ENCODE data around the gene POU2F3.

POU2F3 gene

GRCh38 chr11:120226242-120226641 lies 13.7 kb upstream of the POU2F3 start:
- no peak for DNase-seq (ENCODE audit: low read depth in 4 of 4, low spot score in 1 of 4)

GRCh38 chr11:120226714-120227113 lies 13.2 kb upstream of the POU2F3 start:
- no peak for DNase-seq (ENCODE audit: low read depth in 4 of 4, low spot score in 1 of 4)

- no peak for DNase-seq (ENCODE audit: low read depth in 4 of 4, low spot score in 1 of 4)
Observed at GRCh38 chr11:120227228-120227852, 12.6 kb upstream of the POU2F3 start.

- no peak for DNase-seq (ENCODE audit: low read depth in 4 of 4, low spot score in 1 of 4)
Observed at GRCh38 chr11:120228794-120229384, 11.1 kb upstream of the POU2F3 start.

DNA sequence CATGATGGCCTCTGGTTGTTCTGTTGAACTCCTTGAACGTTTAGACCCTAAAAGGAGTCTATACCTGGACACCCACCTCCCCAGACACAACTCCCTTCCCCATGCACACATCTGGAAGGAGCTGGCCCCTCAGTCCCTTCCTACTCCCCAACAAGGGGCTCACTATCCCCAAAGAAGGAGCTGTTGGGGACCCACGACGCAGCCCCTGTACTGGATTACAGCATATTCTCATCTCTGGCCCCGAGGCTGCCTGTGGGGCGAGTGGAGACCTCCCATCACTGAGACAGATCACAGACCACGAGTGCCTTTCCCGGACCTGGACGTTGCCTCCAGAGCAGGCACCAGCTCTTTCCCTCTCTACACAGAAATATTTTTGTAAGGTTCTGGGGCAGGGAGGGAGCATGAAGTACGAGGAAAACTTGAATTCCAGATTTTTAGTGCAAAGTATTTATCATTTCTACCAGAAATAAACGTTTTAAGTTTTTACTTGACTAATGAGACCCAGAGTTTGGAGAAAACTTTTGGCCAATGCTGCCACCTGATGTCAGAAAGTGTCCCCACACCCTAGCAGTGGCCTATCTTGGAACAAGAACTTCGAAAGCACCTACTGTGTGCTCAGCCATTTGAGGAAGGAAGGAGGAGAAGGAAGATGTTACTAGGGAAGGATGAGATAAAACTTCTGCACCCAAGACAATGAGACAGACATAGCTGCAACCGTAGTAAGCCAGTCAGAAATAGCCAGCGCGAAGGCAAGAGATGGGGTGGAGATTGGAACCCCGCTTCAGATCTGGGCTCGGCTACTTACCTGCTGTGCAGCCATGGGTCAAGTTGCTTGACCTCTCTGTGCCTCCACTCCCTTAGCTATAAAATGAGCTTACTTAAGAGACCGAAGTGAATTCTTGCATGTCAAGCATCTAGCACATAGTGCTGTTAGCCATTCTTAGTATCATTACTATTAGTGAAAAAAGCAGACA lies 10.2 kb upstream of the POU2F3 start:
- no peak for DNase-seq (ENCODE audit: low read depth in 4 of 4, low spot score in 1 of 4)

DNA sequence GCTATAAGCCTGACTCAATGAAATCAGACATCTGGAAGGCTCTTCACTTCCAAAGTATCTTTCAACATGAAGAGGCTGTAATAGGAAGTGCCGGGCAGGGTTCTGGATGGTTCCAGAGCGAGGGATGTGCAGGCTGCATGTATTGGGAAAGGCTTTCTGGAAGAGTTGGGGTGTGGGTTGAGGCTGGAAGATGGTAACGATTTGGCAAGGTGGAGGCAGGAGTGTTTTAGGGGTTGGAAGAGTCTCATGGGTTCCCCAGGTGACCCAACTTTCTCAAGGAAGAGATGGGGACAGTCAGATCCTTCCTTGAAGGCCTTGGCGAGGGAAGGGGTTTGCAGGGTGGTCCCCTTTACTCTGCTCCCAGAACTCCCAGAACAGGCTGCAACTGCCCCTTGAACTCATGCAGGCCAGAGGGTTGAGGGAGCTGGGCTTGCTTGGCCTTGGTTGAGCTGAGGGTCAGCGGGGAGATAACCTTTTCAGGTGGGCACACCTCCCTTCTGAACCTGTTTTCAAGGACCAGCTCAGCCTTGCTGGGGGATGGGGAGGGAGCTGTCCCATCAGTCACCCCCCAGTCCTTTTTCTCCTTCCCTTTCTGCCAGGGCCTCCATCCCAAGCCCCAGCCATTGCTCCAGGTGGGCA lies 9.4 kb upstream of the POU2F3 start:
- no peak for DNase-seq (ENCODE audit: low read depth in 4 of 4, low spot score in 1 of 4)

GRCh38 chr11:120231963-120232362 lies 8.0 kb upstream of the POU2F3 start:
- DNase-seq (ENCODE audit: low read depth in 4 of 4, low spot score in 1 of 4): no peak

DNA sequence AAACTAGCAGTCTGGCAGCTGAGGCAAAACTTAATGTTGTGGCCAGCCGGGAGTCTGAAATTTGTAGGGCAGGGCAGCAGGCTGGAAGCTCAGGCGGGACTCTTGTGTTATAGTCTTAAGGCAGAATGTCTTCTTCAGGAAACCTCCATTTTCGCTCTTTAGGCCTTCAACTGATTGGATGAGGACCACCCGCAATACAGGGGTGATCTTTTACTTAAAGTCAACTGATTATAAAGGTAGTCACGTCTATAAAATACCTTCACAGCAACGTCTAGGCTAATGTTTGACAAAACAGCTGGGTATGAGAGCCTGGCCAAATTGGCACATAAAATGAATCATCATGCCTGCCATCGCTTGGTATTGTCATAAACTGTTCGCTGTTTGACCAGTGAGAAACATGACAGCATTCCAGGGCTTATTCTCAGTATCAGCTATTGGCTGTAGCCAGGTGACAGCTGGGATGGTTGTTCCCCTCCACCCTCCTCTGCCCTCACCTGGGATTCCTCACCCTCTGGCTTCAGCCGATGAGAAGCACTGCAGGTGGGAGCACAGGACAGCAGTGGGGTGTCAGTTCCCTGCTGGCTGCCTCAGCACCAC lies 6.6 kb upstream of the POU2F3 start:
- DNase-seq (ENCODE audit: low read depth in 4 of 4, low spot score in 1 of 4): no peak

- peak; percentile 30 to 57 (median 38) for DNase-seq (ENCODE audit: low read depth in 4 of 4, low spot score in 1 of 4)
Observed at GRCh38 chr11:120235024-120235628, 4.8 kb upstream of the POU2F3 start.

DNA sequence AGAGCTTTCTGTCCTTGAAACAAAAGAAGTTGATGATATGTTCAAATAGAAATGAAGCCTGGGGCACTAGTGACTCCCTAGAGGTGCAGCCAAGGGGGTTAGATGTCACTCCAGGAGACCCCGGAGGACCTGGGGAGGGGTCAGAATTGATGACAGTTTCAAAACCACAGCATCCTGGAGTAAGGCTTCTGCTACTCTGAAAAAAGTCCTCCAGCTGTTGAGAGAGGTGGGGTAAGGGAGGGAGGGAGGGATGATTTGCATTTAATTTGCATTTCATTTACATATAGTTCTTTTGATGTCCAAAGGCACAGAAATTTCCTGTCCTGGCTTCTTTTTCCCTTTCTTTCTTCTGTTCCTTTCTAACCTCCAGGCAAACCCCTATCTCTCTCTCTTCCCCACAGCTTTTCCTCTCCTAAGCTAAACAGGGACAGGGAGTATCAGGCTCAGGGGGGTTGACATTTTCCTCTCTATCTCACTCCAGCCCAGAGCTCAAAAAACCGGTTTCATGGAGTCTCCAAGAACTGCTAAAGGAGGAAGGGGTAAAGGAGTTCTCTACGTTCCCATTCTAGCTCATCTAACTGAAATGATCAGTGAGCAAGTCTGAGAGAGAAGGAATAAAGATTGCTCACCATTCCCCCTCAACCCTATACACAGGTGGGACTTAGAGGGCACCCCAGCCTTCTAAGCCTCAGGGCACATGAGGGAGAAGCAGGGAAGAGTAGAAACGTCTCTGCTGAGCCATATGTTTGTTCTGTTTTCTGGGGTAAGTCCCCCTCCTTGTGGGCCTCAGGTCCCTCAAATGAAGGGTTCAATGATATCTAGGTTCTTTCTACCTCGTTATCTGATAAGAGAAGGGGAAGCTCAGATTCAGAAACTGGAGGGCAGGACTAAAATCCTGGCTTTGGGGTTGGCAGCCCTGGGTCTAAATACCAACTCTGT lies 3.5 kb upstream of the POU2F3 start:
- DNase-seq (ENCODE audit: low read depth in 4 of 4, low spot score in 1 of 4): no peak

DNA sequence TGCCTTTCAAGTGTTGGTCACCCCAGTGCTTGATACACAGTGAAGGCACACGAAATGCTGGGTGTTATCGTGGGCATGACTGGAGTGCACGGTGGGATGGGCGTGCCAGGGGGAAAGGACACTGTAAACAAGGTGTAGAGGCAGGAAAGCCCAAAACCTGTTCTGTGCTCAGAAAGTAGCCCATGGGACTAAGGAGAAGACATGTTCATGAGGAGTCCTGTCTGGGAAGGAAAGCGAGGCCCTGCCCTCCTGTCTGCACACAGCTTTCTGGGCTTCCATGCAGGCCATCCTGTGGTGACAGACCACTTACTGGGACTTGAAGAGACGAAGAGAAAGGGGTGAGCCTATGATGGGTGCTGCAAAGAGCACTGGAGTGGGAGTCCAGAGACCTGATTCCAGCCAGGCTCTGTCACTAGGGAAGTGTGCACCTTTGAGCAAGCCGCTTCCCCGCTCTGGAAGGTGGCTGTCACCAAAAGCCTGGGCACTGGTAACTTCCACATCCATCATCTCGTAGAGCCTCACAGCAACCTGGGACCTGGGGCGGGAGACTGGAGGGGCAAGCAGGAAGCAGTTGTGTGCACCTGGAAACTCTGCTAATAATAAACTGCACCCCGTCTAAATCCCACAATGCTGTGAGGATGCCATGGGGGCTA lies 846 bp upstream of the POU2F3 start:
- DNase-seq (ENCODE audit: low read depth in 4 of 4, low spot score in 1 of 4): no peak

GRCh38 chr11:120240866-120241265 lies 926 bp downstream of the POU2F3 start:
- no peak for DNase-seq (ENCODE audit: low read depth in 4 of 4, low spot score in 1 of 4)

GRCh38 chr11:120241277-120241676 lies 1.3 kb downstream of the POU2F3 start:
- no peak for DNase-seq (ENCODE audit: low read depth in 4 of 4, low spot score in 1 of 4)

GRCh38 chr11:120243221-120243620 lies 3.3 kb downstream of the POU2F3 start:
- DNase-seq (ENCODE audit: low read depth in 4 of 4, low spot score in 1 of 4): no peak

DNA sequence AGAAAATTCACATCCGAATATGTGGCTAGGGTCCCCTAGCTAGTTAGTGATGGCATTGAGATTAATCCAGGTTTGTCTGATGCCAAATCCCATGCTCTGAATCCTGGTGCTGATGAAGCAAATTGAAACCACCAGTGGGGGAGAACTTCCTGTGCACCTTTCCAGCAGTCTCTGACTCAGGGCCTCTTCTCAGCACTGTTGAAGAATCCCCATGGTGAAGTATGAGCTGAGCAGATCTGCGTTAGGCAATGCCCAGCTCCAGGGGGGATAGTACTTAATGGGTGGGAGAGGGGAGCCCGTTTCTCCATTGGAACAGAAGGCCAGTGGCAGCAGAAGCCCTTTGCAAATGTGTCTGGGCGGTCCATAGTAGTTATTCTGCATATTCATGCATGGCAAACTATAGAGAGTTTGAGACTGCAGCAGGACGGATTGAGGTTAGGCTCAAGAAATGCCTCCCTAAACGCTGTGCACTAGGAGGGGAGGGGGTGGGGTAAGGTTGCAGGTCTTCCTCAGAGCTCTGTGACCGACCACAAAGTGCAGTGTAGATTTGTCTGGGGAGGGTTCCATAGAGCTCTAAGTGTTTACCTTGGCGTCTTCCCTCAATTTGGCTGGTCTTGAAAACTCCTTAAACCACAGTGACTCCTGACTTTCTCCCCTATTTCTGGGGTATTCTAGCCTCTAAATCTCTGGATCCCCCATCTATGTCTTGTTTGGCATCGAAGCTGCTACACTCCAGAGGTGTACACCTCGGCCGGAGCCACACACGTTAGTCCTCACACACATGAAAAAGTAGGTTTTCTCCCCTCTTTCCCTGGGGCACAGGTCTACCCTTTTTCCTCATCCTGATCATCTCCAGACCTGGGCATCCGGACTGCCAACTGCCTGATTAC lies 4.8 kb downstream of the POU2F3 start:
- no peak for DNase-seq (ENCODE audit: low read depth in 4 of 4, low spot score in 1 of 4)

- DNase-seq (ENCODE audit: low read depth in 4 of 4, low spot score in 1 of 4): no peak
Observed at GRCh38 chr11:120245434-120245833, 5.5 kb downstream of the POU2F3 start.

- no peak for DNase-seq (ENCODE audit: low read depth in 4 of 4, low spot score in 1 of 4)
Observed at GRCh38 chr11:120248551-120249278, 8.8 kb downstream of the POU2F3 start.
